GM21381 (cell line): ENCODE data around the gene AGPAT1.
"Not testable (repeated sequence)": the region's sequence is repeated elsewhere in the genome, so short reads cannot be mapped to it uniquely, and the experiment has no call there.

Experiments used
- ATAC-seq: cut with Tn5 transposase; IDR thresholded peaks from one replicate; pipeline ENCODE4 v1.9.1; 2021; ENCODE audit warnings: mild to moderate bottlenecking, moderate library complexity; ENCODE audit not compliant: unreplicated experiment

AGPAT1 gene

DNA sequence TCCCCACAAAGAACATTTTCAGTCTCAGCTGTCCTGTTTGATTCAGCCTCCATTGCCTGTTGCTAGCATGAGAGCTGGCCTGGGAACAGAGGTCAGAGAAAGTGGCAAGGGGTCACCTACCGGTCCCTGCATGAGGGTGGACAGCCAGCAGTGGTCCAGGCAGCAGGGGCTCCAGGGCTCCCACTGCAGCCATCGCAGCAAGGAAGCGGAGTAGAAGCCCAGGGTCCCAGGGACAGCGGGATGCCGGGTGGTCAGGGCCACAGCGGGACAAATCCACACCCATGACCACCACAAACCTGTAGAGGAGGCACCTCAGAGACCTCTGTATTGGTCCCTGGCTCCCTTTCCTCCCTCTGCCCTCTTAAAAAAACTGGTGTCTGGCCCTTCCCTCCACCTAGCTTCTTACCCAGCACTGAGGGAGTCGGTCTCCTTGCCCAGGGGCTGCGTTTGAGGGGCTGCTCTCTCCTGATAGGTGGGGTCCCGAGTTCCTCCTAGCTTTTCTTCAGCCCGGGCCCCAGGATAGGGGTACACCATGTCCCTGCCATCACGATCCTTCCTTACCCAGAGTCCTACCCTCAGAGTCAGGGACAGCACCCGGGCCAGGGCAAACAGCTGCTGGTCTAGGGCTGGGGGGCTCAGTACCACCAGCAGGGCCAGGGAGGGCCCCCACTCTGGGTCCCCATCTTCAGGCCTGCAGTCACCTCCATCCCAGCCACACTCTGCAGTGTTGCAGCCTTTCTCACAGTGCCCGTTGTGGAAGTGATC, 25.0 kb upstream of the AGPAT1 start:
- no peak for ATAC-seq

DNA sequence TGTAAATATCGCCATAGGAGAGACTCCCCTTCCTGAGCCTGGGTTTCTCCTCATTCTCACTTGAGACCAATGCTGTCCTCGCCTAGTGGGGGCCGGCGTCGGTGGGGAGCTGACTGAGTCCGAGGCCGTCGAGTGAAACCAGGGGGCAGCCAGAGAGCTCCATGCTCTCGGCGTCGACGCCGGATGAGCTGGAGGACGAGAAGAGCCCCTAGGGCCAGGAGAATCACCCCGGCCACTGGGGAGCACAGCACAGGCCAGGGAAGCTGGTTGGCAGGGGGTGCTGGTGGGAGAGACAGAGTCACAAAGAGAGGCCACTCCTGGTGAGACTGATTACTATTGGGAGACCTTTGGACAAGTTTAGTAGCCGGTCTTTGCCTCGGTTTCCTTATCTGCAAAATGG, 23.0 kb upstream of the AGPAT1 start:
- no peak for ATAC-seq

GRCh38 chr6:32198345-32198696, 22.4 kb upstream of the AGPAT1 start:
- no peak for ATAC-seq

DNA sequence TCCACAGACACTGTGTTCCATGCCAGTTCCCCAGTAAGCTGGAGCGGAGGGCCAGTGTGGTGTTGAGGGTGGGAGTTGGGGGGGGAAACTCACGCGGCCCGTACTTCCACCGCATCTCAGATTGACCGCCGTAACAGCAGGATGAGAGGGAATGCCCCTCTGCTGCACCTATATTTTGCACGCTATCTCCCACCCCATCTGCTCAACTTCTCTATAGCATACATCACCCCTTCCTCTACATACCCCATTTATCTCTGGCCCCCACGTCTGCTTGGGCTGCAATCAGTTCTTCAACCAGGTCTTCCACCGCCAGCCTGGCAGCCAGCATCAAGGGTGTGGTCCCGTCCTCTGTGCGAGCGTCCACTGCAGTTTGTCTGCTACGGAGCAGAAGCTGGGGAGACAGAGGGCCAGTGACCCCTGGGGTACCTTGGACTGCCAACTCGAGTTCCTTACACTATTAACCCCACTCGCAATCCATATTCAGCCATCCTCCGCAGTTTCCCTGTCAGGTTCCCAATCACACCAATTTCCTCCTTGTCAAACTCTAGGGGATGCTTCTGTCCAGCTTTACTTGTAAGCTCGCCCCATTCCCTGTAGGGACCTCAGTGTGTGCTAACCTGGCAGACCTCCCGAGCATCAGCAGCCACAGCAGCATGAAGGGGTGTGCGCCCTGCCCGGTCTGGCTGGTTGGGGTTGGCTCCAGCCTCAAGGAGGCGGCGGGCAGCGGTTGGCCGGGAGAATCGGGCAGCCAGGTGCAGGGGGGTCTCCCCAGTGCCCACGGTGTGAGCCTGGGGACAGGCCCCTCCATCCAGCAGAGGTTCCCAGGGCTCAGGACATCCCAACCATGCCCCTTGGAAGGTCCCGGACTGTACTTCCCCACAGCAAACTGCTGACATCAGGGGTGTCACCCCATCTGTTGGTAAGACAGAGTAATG, 21.1 kb upstream of the AGPAT1 start:
- no peak for ATAC-seq

GRCh38 chr6:32195902-32196681, 20.2 kb upstream of the AGPAT1 start:
- ATAC-seq, result peak; percentile 80

- peak; percentile 69 for ATAC-seq
These were observed 19.7 kb upstream of the AGPAT1 start for GRCh38 chr6:32195652-32195901.

DNA sequence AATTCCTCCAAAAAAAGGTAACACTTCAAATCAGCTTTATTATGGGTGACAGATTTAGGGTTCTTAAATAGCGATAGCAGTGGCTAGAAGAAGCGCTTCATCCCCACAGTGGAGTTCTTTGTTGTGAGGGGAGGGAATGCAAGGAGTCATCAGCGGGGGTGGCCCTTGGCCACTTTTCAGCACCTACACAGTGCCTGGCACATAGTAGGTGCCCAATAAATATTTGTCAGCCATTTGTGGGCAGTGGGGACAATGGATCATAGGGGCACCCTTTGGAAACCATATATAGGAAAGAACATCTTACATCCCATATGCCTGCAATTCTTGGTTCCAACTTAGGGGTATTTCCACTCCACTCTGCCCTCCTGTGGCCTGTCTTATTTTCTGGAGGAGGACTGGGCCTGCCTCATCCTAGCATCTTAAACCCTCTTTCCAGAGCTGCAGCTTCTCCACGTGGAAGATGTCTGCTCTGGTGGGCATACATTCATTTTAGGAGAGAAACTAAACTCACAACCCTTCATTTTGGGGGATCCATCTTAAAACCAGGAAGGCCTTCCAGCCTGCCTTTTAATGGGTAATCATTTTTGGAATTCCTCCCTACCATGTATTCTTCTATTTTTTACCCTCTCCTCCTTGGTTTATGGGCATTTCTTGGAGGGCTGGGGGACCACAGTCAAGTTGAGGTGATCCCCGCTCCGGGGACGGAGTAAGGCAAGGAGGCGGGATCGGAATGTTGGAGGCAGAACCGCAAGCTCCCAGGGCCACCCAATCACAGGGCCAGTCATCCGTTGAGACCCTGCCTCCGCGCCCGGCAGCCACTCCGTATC, 19.2 kb upstream of the AGPAT1 start:
- no peak for ATAC-seq

- no peak for ATAC-seq
These were observed 18.5 kb upstream of the AGPAT1 start for GRCh38 chr6:32194388-32194787.

- ATAC-seq, result not testable (repeated sequence)
These were observed 17.2 kb upstream of the AGPAT1 start for GRCh38 chr6:32193096-32193495.

GRCh38 chr6:32192608-32193039, 16.7 kb upstream of the AGPAT1 start, which contains the start of gene GPSM3:
Gene GPSM3 (minus strand): TSS chr6:32192643. CDS start chr6:32192513, 130 bp downstream.
- ATAC-seq, result no peak

GRCh38 chr6:32191696-32192607, 16.1 kb upstream of the AGPAT1 start:
- no peak for ATAC-seq

- ATAC-seq, result no peak
These were observed 15.2 kb upstream of the AGPAT1 start for GRCh38 chr6:32190911-32191677.

DNA sequence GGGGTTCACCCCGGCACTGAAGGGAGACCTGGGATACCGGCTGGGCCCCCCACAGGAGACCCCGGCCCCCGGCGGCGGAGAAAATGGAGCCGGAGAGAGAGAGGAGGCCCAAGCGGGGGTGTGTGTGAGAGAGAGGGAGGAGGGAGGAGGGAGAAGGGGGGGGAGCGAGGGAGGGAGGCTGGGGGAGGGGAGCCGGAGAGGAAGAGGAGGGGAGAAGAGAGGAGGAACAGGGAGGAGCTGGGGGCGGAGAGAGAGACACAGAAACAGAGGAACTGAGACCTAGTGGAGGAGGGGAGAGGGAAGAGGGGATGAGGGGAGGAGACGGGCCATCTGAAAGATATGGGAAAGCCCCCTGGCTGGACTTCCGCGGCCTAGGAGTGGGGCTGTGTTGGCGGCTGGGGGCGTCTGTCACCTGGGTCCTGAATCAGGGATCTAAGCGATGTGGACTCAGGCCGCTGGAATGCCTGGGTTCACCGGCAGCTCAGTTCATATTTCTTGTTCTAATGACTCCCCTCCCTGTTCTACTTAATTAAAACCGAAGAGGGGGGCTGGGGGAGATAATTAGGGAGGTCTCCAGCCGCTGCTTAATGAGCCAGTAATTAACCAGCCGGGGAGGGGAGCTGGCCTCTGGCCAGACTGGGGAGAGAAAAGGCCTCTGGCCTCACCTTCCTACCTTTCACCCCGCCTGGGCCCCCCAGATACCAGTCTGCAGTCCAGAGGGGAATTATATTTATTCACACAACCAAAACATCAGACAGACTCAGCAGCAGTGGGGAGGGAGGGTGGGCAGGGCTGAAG, 14.4 kb upstream of the AGPAT1 start, which contains the start of gene PBX2:
TSS of gene PBX2 (minus strand) at position 149 of the 798 bp plus-strand sequence. CDS start 287 bp downstream, outside the sequence.
- ATAC-seq, result peak; percentile 51

GRCh38 chr6:32189742-32190053, 13.8 kb upstream of the AGPAT1 start:
- no peak for ATAC-seq

DNA sequence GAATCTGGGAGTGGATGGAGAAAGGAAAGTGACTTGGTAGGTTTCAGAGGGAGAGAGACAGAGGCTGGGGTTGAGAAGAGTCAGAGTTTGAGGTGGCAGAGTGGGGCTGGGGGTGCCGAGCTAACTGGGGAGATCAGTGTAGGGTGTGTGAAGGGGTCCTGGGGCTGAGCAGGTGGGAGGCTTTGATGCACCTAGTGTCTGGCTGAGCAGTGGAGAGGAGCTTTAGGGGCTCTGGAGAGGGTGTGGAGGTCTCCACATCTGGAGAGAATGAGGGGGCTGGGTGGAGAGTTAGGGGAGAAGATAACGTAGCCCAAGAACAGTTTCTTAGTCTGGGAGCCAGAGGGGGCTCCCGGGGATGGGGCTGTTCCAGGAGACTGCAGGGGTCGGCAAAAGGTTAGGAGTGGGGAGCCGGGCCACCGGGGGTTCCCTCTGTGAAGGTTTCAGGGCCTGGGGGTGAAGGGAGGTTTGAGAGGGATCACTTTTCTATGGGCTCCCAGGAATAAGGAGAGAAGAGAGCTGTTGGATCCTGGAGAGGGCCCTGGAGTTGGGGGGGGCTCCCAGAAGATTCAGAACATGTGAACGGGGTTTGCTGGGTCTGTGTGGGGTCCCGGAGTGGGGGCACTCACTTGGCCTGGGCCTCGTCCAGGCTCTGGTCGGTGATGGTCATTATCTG, 13.3 kb upstream of the AGPAT1 start:
- ATAC-seq, result no peak

DNA sequence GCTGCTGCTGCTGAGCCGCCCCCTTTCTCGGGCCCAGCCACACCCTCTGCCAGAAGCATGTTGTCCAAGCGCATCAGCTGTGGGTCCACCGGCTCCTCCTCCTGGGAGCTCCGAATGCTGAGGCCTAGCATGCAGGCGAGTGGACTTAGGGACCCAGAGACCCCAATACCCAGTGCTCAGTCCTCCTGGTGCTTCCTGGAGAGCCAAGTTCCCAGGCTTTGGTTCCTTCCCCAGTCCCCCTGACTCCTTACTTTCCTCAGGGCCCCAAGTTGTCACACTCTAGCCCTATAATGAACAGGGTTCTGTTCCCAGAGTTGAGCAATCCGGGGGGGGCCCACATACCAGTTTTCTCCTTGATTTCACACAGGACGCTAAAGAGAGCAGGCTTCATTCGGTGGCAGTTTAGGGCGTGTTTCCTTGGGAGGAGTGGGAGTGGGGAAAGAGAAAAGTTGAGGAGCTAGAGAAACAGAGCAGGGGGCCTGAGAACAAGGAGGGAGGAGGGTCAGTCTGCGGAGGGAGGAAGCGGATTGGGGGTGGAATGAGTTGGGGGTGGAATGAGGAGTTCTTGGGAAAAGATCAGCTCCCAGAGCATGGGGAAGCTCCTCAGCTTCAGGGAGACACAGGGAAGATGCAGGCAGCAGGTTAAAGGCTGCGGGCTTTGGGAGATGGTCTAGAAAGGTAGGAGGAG, 12.6 kb upstream of the AGPAT1 start:
- ATAC-seq, result no peak
